Hematopoietic multipotent progenitor cell (in vitro differentiated cells): ENCODE data around the gene TAS1R3. TPM values are rescaled to one million over a fixed set of nuclear protein-coding genes. Genes with fewer than 3 reads are reported as not detected.

Source experiments
- DNase-seq, 3 donors: peaks; one replicate each; pipeline ENCODE4 v3.0.0-alpha.2; 2011 to 2015; ENCODE audit warnings: low read depth in 2 of 3, low spot score in 2 of 3
- total RNA-seq: library from RNA; depleted of rRNA; stranded (reverse); fragments of >200 nt; gene quantifications from one replicate; pipeline ENCODE4 v1.2.3, GENCODE V29; 2012

Gene TAS1R3
- total RNA-seq: 0.54 TPM

- no peak for DNase-seq
Observed at GRCh38 chr1:1331068-1331965, at the start of gene TAS1R3. Gene TAS1R3, plus strand, starts transcription at chr1:1331280. Its CDS starts 66 bp downstream, at chr1:1331346.

GRCh38 chr1:1281533-1282321 lies 49.4 kb upstream of the TAS1R3 start:
- DNase-seq: no peak

GRCh38 chr1:1282998-1283397 lies 48.1 kb upstream of the TAS1R3 start:
- no peak for DNase-seq

GRCh38 chr1:1283821-1284220 lies 47.3 kb upstream of the TAS1R3 start:
- peak in 1 of 3 donors; percentile 22 for DNase-seq

GRCh38 chr1:1284221-1285101 lies 46.6 kb upstream of the TAS1R3 start:
- DNase-seq: no peak

- DNase-seq: no peak
Observed at GRCh38 chr1:1285102-1285571, 45.9 kb upstream of the TAS1R3 start.

GRCh38 chr1:1285611-1286311 lies 45.3 kb upstream of the TAS1R3 start:
- DNase-seq: no peak

GRCh38 chr1:1286313-1287261 lies 44.5 kb upstream of the TAS1R3 start:
- DNase-seq: no peak

- DNase-seq: no peak
Observed at GRCh38 chr1:1287288-1288110, 43.6 kb upstream of the TAS1R3 start.

- DNase-seq: peak in 2 of 3 donors; percentile 41 to 62
Observed at GRCh38 chr1:1290238-1290731, 40.8 kb upstream of the TAS1R3 start.

GRCh38 chr1:1291023-1291528 lies 40.0 kb upstream of the TAS1R3 start:
- DNase-seq: no peak

GRCh38 chr1:1291548-1292441 lies 39.3 kb upstream of the TAS1R3 start:
- peak; percentile 48 to 79 (median 62) for DNase-seq

- no peak for DNase-seq
Observed at GRCh38 chr1:1292442-1292779, 38.7 kb upstream of the TAS1R3 start.

GRCh38 chr1:1292851-1293250 lies 38.2 kb upstream of the TAS1R3 start:
- no peak for DNase-seq

- DNase-seq: no peak
Observed at GRCh38 chr1:1293263-1294249, 37.5 kb upstream of the TAS1R3 start.
